HCT116 (cell line): ENCODE results near the gene CDH4. TPM values are rescaled to one million over a fixed set of nuclear protein-coding genes. Genes with fewer than 3 reads are reported as not detected.

Experiments
- ATAC-seq: fragments of 200-7000 bp; cut with Tn5 transposase; 2 replicates; pipeline ENCODE4 v1.9.1; 2020; ENCODE audit warnings: mild to moderate bottlenecking, moderate library complexity
- BruUV-seq: library from RNA; stranded (reverse); fragments of 400-500 nt; replicated peaks from 2 replicates; lab custom pipeline; 2021; lab: Mats Ljungman, UMichigan
- CTCF ChIA-PET: fragments of 300-600 bp; sonication (Branson Sonifier 250); formaldehyde crosslinking; loops from one replicate; lab custom pipeline; 2021; ENCODE audit warnings: antibody characterized with exemption; lab: Charles Lee
- POLR2A ChIA-PET: fragments of 300-600, 350-600 bp; sonication (Branson Sonifier 250); formaldehyde crosslinking; loops from one replicate; lab custom pipeline; 2021; ENCODE audit warnings: antibody characterized with exemption; lab: Charles Lee
- RAD21 ChIA-PET, 2 experiments: fragments of 300-600 bp; sonication (Branson Sonifier 250); formaldehyde crosslinking; loops; one replicate each; lab custom pipeline; 2023; ENCODE audit warnings: low total read pairs in 2 of 2; ENCODE audit not compliant: uncharacterized antibody in 2 of 2, unreplicated experiment in 2 of 2, low non-redundant PET in 1 of 2; lab: Charles Lee
- DNase-seq: peaks from one replicate; pipeline ENCODE4 v3.0.0-alpha.2; 2010; ENCODE audit warnings: low read depth, low spot score
- H2AFZ ChIP-seq: fragments of 200-600 bp; shearing (Covaris generic), sonication (generic); 2 replicates; pipeline ENCODE4 v1.6.1; 2017; ENCODE audit warnings: low read depth, mixed run types, mixed read lengths, antibody characterized with exemption, low read length; ENCODE audit not compliant: poor library complexity, severe bottlenecking
- H3K27ac ChIP-seq: 2 replicates; pipeline ENCODE4 v1.5.1; 2012; ENCODE audit warnings: low read depth, low read length
- H3K27me3 ChIP-seq: fragments of 200-600 bp; sonication (generic); 2 replicates; pipeline ENCODE4 v1.6.1; 2016; ENCODE audit warnings: mixed run types, low read length, mixed read lengths; ENCODE audit not compliant: insufficient read depth
- H3K36me3 ChIP-seq, 2 experiments: fragments of 200-500 bp in 1 of 2; fragments of 200-600 bp in 1 of 2; sonication (Bioruptor generic) in 1 of 2; sonication (generic) in 1 of 2; 2 replicates each; pipeline versions ENCODE4 v1.5.1 to v1.6.1; 2014 to 2016; ENCODE audit warnings: low read length in 2 of 2, inconsistent platforms in 1 of 2, mixed read lengths in 1 of 2, mixed run types in 1 of 2; ENCODE audit not compliant: insufficient read depth in 2 of 2, control insufficient read depth in 1 of 2
- H3K4me1 ChIP-seq, 2 experiments: fragments of 200-600 bp in 1 of 2; sonication (generic) in 1 of 2; 2 replicates each; pipeline versions ENCODE4 v1.5.1 to v1.6.1; 2012 to 2017; ENCODE audit warnings: low read length in 2 of 2, inconsistent platforms in 1 of 2, mild to moderate bottlenecking in 1 of 2, mixed read lengths in 1 of 2, mixed run types in 1 of 2, moderate library complexity in 1 of 2; ENCODE audit not compliant: insufficient read depth in 2 of 2, control insufficient read depth in 1 of 2
- H3K4me2 ChIP-seq: fragments of 200-600 bp; sonication (generic); 2 replicates; pipeline ENCODE4 v1.6.1; 2017; ENCODE audit warnings: mixed run types, low read length, mixed read lengths
- H3K4me3 ChIP-seq, 2 experiments: fragments of 200-600 bp in 1 of 2; sonication (generic) in 1 of 2; replicated peaks in 1 of 2; 2 replicates each; pipeline ENCODE4 v1.5.1; 2011 to 2016; ENCODE audit warnings: low read length in 2 of 2, control low read depth in 1 of 2, low read depth in 1 of 2, mild to moderate bottlenecking in 1 of 2, mixed read lengths in 1 of 2, mixed run types in 1 of 2
- H3K79me2 ChIP-seq: fragments of 200-600 bp; sonication (generic); 2 replicates; pipeline ENCODE4 v1.6.1; 2017; ENCODE audit warnings: mild to moderate bottlenecking, mixed run types, low read length, moderate library complexity, mixed read lengths; ENCODE audit not compliant: insufficient read depth
- H3K9ac ChIP-seq: fragments of 200-600 bp; sonication (generic); 2 replicates; pipeline ENCODE4 v1.6.1; 2016; ENCODE audit warnings: low read length, mixed read lengths
- H3K9me2 ChIP-seq: fragments of 200-600 bp; sonication (generic), shearing (Covaris generic); 2 replicates; pipeline ENCODE4 v1.6.1; 2017; ENCODE audit warnings: mixed run types, mild to moderate bottlenecking, moderate library complexity; ENCODE audit not compliant: insufficient read depth
- H3K9me3 ChIP-seq, 2 experiments: fragments of 200-500 bp in 1 of 2; fragments of 200-600 bp in 1 of 2; sonication (Bioruptor generic) in 1 of 2; sonication (generic) in 1 of 2; 2 replicates each; pipeline ENCODE4 v1.6.1; 2014 to 2017; ENCODE audit warnings: low read length in 2 of 2, mixed read lengths in 2 of 2, inconsistent platforms in 1 of 2, low read depth in 1 of 2, mild to moderate bottlenecking in 1 of 2, mixed run types in 1 of 2, moderate library complexity in 1 of 2; ENCODE audit not compliant: control insufficient read depth in 1 of 2, insufficient read depth in 1 of 2
- H4K20me1 ChIP-seq: fragments of 200-600 bp; sonication (generic), shearing (Covaris generic); 2 replicates; pipeline ENCODE4 v1.6.1; 2017; ENCODE audit warnings: mixed run types, mild to moderate bottlenecking, moderate library complexity; ENCODE audit not compliant: insufficient read depth
- ATF3 ChIP-seq: IDR thresholded peaks from 2 replicates; pipeline ENCODE4 v1.6.1; 2012
- CBX3 ChIP-seq: IDR thresholded peaks from 2 replicates; pipeline ENCODE4 v1.6.1; 2012; ENCODE audit warnings: low read depth
- CEBPB ChIP-seq: IDR thresholded peaks from 2 replicates; pipeline ENCODE4 v1.6.1; 2012; ENCODE audit warnings: low read depth
- EGR1 ChIP-seq: IDR thresholded peaks from 2 replicates; pipeline ENCODE4 v1.6.1; 2012; ENCODE audit warnings: low read depth
- ELF1 ChIP-seq: IDR thresholded peaks from 2 replicates; pipeline ENCODE4 v1.6.1; 2012; ENCODE audit warnings: low read depth, borderline replicate concordance
- EZH2 ChIP-seq: fragments of 200-600 bp; sonication (generic); IDR thresholded peaks from 2 replicates; pipeline ENCODE4 v1.6.1; 2017; ENCODE audit warnings: antibody characterized with exemption, mixed run types
- EZH2phosphoT487 ChIP-seq: fragments of 200-600 bp; IDR thresholded peaks from 2 replicates; pipeline ENCODE4 v1.6.1; 2018; ENCODE audit warnings: antibody characterized with exemption, borderline replicate concordance
- FOSL1 ChIP-seq: IDR thresholded peaks from 2 replicates; pipeline ENCODE4 v1.6.1; 2012; ENCODE audit warnings: low read depth
- JUND ChIP-seq: IDR thresholded peaks from 2 replicates; pipeline ENCODE4 v1.6.1; 2012
- POLR2A ChIP-seq: IDR thresholded peaks from 2 replicates; pipeline ENCODE4 v1.7.0; 2011; ENCODE audit warnings: borderline replicate concordance; ENCODE audit not compliant: insufficient read depth, insufficient read length; ENCODE audit errors: extremely low read depth
- POLR2AphosphoS5 ChIP-seq: IDR thresholded peaks from 2 replicates; pipeline ENCODE4 v1.6.1; 2011; ENCODE audit warnings: mild to moderate bottlenecking, low read depth, low read length, moderate library complexity
- RAD21 ChIP-seq: IDR thresholded peaks from 2 replicates; pipeline ENCODE4 v1.6.1; 2012; ENCODE audit warnings: low read depth, mild to moderate bottlenecking
- REST ChIP-seq: IDR thresholded peaks from 2 replicates; pipeline ENCODE4 v1.6.1; 2012; ENCODE audit warnings: low read depth
- SP1 ChIP-seq: IDR thresholded peaks from 2 replicates; pipeline ENCODE4 v1.6.1; 2012; ENCODE audit warnings: low read depth
- SRF ChIP-seq: IDR thresholded peaks from 2 replicates; pipeline ENCODE4 v1.6.1; 2012; ENCODE audit warnings: low read depth
- TCF7L2 ChIP-seq: IDR thresholded peaks from 2 replicates; pipeline ENCODE4 v1.7.0; 2011; ENCODE audit warnings: borderline replicate concordance, inconsistent platforms; ENCODE audit not compliant: insufficient read depth, insufficient read length; ENCODE audit errors: extremely low read depth
- YY1 ChIP-seq: IDR thresholded peaks from 2 replicates; pipeline ENCODE4 v1.6.1; 2011; ENCODE audit warnings: low read length, low read depth, moderate library complexity, mild to moderate bottlenecking; ENCODE audit not compliant: insufficient replicate concordance; ENCODE audit errors: extremely low read depth
- ZFX ChIP-seq: fragments of 450-650 bp; IDR thresholded peaks from 2 replicates; pipeline ENCODE4 v1.6.1; 2017
- ZNF274 ChIP-seq: fragments of 200-500 bp; sonication (Bioruptor generic); IDR thresholded peaks from 2 replicates; pipeline ENCODE4 v1.6.1; 2014; ENCODE audit warnings: mild to moderate bottlenecking, low read depth, low read length, inconsistent platforms
- intact Hi-C: fragments of 100-400 bp; cut with micrococcal nuclease; formaldehyde crosslinking; loops from 2 replicates; pipeline ENCODE4 v1.10.0; 2022
- total RNA-seq: library from RNA; stranded (reverse); gene quantifications from one replicate; pipeline ENCODE4 v1.2.1, GENCODE V29; 2021; ENCODE audit not compliant: unreplicated experiment

Gene CDH4
- total RNA-seq, 1 experiment from 2014 or later, result not detected

- no peak for DNase-seq
- no peak overlapping the region for H3K4me2 ChIP-seq
- no peak overlapping the region for H3K4me3 ChIP-seq
- TF ChIP-seq JUND (no peak), ZNF274 (no peak), YY1 (no peak), TCF7L2 (no peak), RAD21 (no peak), FOSL1 (no peak), SP1 (no peak), ELF1 (no peak), CBX3 (no peak), POLR2AphosphoS5 (no peak), SRF (no peak), POLR2A (no peak), ZFX (no peak), EGR1 (no peak)
- H3K27ac ChIP-seq, result no peak overlapping the region
- ChIA-PET CTCF (no interaction called here), RAD21 (no interaction called here), POLR2A (no interaction called here)
- H2AFZ ChIP-seq, result no peak overlapping the region
- no peaks in the 10 kb centered on the region for H3K36me3 ChIP-seq
- H3K27me3 ChIP-seq, result no peaks in the 10 kb centered on the region
- H3K9ac ChIP-seq, result no peak overlapping the region
- intact Hi-C loops, result no loop called here
- no peaks in the 10 kb centered on the region for H3K4me1 ChIP-seq
- peaks cover 5 to 8% of the 10 kb centered on the region in 2 experiments; a peak in 3 of 4 replicates for H3K9me3 ChIP-seq
- BruUV-seq, result no TSS peak
- no peaks in the 10 kb centered on the region for H4K20me1 ChIP-seq
- H3K9me2 ChIP-seq, result no peaks in the 10 kb centered on the region
- no peaks in the 10 kb centered on the region for H3K79me2 ChIP-seq
- no peak for ATAC-seq
Measured at GRCh38 chr20:61445138-61445537, 193.1 kb downstream of the CDH4 start.

GRCh38 chr20:61445741-61446140 is 193.7 kb downstream of the CDH4 start:
- H3K79me2 ChIP-seq, result no peaks in the 10 kb centered on the region
- H4K20me1 ChIP-seq, result no peaks in the 10 kb centered on the region
- POLR2A ChIA-PET, result no interaction called here
- DNase-seq (no peak), ATAC-seq (no peak)
- peaks cover 5 to 8% of the 10 kb centered on the region in 2 experiments; a peak in 3 of 4 replicates for H3K9me3 ChIP-seq
- H3K36me3 ChIP-seq, result no peaks in the 10 kb centered on the region
- no peak overlapping the region for H2AFZ ChIP-seq
- H3K4me3 ChIP-seq, result no peak overlapping the region
- no TSS peak for BruUV-seq
- no peak overlapping the region for H3K4me2 ChIP-seq
- no peaks in the 10 kb centered on the region for H3K9me2 ChIP-seq
- no peak overlapping the region for H3K27ac ChIP-seq
- H3K9ac ChIP-seq, result no peak overlapping the region
- RAD21 ChIA-PET, result no interaction called here
- no peaks in the 10 kb centered on the region for H3K4me1 ChIP-seq
- no peaks in the 10 kb centered on the region for H3K27me3 ChIP-seq
- CTCF ChIA-PET, result no interaction called here
- intact Hi-C loops, result no loop called here
- no peak for TF ChIP-seq ELF1
- no peak for TF ChIP-seq RAD21
- TF ChIP-seq SP1, result no peak
- TF ChIP-seq EZH2phosphoT487, result no peak
- no peak for TF ChIP-seq ATF3
- no peak for TF ChIP-seq EZH2
- TF ChIP-seq CEBPB, result no peak
- no peak for TF ChIP-seq TCF7L2
- TF ChIP-seq JUND, result no peak
- no peak for TF ChIP-seq CBX3
- TF ChIP-seq REST, result no peak
